LoVo (cell line): ENCODE results near the gene FSCN2.

Experiments
- DNase-seq: peaks from one replicate; pipeline ENCODE4 v3.0.0-alpha.2; 2016; ENCODE audit warnings: low spot score

The FSCN2 gene

DNA sequence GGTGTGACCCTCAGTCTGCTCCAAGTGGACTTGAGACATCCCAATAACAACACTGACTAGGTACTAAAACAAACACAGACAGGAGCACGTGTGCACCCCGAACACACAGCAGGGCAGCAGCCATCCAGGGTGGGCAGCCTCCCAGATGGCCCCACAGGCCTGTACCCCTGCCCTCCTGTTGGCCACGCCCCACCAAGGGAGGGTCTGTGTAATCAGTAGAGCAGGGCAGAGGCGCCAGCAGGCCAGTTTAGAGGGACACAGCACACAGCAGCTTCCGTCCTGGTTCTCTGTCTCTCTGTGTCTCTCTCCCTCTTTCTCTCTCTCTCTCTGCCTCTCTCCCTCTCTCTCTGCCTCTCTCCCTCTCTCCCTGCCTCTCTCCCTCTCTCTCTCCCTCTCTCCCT is 37.0 kb upstream of the FSCN2 start:
- DNase-seq: peak; percentile 32

DNA sequence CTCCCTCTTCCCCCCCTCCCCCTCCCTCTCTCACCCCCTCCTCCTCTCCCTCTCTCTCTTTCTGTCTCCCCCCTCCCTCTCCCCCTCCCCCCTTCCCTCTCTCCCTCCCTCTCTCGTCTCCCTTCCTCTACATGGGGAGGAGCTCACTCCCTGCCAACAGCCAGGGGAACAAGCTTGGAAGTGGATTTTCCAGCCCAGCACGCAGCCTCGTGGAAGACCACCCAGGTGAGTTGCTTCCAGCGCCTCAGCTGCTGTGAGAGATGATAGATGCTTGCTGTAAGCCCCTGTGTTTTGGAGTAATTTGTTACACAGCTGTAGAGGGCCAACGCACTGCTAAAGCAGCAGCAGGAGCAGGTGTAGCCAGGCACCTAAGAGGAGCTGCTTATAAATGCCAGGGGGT is 36.4 kb upstream of the FSCN2 start:
- no peak for DNase-seq

DNA sequence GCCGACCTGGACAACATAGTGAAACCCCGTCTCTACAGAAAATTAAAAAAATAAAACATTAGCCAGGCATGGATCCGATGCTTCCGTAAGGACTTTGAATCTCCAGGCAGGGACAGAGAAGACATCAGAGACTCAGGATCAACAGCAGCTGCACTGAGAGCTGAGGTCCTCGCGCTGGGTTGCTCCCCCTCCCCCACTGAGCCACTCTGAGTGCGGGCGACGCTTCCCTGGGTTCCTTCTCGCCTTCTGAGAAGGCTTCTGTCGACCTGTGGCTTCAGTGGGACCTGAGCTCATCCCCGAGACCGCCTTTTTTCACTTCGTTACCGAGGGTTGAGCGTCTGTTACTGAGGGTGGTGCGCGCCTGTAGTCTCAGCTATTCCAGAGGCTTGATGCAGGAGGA is 36.0 kb upstream of the FSCN2 start:
- no peak for DNase-seq

DNA sequence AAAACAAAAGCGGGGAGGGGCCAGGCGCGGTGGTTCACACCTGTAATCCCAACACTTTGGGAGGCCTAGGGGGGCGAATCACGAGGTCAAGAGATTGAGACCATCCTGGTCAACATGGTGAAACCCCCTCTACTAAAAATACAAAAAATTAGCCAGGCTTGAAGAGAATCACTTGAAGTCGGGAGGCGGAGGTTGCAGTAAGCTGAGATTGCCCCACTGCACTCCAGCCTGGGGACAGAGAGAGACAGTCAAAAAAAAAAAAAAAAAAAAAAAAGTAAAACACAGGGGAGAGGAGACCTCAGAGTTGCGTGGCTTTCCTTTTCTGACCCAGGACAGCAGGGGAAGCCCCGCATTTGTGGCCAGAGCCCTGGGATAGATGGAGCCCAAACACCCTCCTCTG is 35.5 kb upstream of the FSCN2 start:
- DNase-seq: no peak

DNA sequence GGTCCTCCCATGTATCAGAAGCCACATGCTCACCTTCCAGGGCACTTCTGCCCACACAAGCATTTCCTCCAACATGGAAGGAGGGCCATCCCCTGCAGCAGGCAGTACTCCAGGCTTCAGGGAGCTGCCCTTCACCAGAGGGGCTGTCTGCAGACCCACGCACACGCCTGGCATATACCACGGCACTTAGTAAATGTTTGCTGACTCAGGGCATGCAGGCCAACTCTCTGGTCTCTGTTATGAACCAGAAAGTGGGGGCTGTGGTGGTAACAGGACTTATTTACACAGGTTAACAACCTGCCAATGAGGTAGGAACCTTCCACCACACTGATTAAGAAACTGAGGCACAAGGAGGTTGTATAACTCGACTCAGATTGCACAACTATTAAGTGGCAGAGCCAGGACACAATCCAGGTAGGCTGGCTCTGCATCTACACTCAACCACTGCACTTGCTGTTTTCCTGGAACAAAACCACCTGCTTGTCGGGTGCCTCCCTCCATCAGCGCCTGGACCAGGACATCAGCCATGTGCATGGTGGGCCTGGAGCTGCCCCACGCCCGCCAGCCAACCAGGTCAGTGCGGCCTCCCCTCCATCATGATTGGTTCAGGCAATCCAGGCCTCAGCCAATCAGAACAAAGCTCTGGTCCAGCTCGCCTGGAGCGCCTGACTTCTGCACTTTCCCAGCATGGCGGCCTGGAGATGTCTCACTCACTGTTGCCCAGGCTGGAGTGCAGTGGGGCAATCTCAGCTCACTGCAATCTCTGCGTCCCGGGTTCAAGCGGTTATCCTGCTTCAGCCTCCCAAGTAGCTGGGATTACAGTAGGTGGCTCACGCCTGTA is 34.8 kb upstream of the FSCN2 start:
- DNase-seq: no peak

DNA sequence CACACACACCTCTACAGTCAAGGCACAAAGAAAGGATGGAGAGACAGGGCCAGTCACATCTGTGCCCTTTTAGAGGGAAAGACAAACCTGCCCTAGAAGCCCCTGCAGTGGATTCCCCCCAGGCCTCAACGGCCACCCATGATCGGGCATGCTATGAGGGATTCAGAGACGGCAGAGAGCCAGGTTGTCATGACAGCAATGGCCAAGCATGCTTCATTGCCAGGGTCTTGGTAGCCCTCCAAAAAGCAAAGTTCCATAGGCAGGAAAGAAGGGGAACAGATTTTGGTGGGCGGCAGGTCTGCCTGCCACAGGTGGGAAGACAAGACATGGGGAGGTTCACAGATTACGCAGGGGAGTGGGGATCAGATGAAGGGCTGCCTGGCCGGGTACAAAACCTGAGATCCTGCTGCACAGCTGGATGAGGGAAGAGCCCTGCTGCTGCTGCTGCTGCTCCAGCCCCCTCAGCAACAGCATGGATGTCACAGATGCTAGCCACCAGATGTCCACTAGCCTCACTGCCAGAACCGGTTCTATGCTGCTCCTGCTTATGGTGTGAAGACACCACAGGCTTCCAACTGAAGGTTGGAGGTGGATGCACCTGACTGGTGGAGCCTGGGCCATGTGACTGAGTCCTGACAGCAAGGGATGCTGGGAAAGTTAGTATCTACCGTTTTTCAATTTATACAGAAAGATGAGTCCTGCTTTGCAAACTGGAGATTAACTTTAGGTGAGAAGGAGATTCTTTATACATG is 33.4 kb upstream of the FSCN2 start:
- no peak for DNase-seq

DNA sequence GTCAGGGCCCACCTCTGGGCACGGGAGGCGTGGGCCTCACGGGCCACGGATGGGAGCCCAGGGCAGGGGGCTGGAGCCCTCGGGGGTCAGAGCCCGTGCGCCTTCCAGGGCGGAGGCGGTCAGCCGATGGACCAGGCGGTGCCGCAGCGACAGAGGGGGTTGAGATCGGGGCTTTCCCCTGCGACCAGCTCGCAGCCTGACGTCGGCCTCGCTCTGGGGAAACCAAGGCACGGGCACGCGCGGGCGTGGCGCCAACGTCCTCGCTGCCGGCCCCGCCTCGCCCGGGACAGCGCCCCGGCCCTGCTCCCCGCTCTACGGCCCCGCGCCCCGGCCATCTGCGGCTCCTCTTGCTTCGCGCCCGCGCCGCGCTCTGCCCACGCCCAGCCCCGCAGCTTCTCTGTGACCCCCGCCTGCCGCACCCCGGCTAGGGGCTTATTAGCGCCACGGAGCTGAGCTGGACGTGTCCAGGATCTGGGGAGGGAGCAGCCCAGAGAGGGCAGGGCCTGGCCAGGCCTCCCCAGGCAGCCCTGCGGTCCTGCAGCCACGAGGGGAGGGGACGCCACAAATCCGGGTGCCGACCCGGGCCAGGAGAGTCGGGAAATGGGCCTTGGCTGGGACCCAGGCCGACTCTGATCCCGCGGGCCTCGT is 29.1 kb upstream of the FSCN2 start:
- DNase-seq: no peak

DNA sequence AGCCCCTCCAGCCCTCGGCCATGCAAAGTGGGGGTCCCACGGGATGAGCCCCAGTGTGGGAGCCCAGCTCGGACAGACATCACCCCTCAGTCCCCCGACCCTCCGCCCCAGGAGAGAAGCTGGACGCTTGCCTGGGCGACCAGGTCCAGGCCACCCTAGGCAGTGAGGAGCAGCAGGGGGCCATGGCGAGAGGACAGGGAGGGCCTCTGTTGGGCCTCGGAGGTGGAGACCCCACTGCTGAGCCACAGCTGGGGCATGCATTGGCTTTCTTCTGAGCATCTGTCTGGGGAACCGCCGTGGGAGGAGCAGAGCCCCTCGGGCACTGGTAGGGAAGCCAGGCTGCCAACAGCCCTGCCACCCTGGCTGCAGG is 28.6 kb upstream of the FSCN2 start:
- no peak for DNase-seq

DNA sequence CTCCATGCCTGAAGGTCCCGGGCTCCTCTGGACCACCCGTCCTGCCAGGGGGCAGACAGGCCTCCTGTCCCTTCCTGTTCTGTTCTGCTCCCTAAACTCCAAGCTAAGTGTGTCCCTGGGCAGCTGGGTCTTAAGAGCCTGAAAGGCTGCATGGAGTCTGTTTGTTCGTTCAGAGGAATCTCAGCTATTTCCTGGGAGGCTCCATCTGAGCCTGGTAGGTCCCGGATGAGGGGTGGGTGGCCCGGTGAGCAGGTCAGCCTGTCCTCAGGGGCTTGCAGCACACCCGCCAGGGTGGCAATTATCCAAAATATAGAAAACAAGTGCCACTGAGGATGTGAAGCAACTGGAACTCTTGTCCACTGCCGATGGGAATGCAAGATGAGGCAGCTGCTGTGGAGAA is 28.1 kb upstream of the FSCN2 start:
- DNase-seq: no peak

DNA sequence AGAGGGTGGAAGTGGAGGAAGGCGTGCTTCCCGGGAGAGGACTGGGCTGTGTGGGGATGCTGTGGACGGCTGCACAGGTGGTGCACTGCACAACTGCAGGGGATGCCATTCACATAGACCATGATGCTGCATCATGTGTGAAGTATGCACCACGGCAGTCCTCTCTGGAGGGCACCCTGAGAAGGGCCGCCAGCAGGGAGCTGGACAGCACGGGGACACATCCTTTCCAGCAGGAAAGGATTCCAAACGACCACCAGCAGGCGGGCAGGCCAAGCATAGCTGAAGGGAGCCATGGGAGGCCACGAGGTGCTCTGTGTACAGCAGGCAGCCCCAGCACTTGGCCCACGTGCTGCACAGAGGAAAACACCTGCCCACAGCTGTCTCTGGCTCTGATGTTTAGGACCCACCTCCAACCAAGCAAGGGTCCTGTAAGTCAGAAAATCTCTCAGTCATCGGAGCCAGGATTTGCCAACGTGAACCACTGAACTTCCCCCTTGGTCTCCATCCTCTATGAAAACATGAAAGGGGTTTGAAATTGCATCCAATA is 25.6 kb upstream of the FSCN2 start:
- DNase-seq: no peak

DNA sequence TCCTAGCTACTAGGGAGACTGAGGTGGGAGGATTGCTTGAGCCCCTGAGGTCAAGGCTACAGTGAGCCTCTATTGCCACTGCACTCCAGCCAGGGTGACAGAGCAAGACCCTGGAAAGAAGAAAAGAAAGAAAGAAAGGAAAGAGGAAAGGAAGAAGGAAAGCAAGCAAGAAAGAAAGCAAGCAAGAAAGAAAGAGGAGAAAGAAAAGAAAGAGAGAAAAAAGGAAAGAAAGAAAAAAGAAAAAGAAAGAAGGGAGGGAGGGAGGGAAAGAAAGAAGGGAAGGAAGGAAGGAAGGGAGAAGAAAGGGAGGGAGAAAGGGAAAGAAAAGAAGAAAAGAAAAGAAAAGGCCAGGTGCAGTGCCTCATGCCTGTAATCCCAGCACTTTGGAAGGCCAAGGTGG is 24.6 kb upstream of the FSCN2 start:
- no peak for DNase-seq

DNA sequence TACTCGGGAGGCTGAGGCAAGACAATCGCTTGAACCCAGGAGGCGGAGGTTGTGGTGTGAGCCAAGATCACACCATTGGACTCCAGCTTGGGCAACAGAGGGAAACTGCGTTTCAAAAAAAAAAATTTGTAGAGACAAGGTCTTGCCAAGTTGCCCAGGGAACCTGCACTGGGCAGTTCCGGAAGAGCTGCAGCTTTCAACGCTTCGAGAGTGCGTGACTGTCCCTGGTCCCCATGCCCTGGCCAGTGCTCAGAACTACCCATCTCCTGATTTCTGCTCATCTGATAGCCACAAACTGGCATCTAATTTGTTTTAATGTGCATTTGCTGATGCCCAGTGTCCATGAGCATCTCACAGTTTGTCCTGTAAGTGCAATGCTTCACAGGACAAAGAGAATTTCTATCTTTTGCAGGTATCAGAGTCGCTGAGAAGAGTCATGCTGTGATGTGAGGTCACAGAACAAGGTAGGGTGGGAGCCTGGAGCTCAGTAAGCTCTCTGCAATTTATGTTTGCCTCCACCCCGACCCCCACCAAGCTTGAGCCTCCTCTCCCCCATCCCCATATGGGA is 19.5 kb upstream of the FSCN2 start:
- peak; percentile 54 for DNase-seq

DNA sequence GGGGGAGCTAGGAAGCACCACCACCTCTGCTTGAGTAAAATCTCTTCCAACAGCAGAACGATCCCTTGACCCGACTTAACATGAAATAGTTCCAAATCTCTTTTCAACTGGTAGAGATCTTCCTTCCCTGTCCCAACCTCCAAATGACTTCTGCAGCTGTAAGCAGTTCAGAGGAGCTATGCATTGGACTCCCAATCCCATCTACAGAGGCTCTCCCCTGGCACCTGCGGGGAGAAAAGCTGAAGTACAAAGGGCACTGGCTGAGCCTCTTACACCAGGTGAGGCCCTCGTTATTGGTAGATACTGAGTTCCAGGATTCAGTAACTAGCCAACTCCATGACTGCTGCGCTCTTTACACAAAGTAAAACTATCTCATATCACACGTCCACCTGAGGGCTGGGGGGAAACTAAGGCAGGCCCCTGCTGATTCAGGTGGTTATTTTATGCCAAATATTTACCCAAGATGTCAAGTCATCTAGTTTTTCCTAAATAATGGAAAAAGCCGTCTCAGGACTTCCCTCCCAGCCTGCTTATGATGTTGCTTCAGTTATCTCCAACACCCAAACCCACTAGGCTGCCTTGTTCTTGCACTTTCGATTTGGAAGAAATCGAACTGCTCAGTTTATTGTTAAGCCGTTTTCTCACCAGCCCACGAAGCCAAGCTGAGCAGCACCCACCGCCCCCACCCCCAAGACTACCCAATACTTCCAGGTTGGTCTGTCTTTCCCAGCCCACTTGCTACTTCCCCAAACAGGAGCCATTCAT is 18.8 kb upstream of the FSCN2 start:
- DNase-seq: peak; percentile 60

DNA sequence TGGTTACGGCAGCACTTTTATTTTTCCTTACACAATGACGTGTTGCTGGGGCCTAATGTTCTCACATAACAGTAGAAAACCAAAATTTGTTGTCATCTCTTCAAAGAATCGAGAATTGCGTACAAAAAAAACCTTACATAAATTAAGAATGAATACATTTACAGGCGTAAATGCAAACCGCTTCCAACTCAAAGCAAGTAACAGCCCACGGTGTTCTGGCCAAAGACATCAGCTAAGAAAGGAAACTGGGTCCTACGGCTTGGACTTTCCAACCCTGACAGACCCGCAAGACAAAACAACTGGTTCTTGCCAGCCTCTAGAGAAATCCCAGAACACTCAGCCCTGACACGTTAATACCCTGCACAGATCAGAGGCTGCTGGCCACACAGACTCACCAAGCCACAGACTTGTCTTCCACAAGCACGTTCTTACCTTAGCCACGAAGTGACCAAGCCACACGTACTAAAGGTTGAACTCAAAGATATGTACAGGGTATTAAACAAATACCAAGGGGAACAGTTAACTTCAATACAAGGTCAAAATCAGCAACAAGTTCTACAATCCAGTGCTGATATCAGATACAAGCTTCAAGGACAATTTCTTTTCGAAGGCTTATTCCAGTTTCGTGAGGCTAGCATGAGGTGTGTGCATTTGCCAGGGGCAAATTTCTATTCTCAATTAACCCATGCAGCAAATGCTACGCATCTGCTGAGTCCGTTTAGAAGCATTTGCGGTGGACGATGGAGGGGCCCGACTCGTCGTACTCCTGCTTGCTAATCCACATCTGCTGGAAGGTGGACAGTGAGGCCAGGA is 18.0 kb upstream of the FSCN2 start:
- DNase-seq: no peak

DNA sequence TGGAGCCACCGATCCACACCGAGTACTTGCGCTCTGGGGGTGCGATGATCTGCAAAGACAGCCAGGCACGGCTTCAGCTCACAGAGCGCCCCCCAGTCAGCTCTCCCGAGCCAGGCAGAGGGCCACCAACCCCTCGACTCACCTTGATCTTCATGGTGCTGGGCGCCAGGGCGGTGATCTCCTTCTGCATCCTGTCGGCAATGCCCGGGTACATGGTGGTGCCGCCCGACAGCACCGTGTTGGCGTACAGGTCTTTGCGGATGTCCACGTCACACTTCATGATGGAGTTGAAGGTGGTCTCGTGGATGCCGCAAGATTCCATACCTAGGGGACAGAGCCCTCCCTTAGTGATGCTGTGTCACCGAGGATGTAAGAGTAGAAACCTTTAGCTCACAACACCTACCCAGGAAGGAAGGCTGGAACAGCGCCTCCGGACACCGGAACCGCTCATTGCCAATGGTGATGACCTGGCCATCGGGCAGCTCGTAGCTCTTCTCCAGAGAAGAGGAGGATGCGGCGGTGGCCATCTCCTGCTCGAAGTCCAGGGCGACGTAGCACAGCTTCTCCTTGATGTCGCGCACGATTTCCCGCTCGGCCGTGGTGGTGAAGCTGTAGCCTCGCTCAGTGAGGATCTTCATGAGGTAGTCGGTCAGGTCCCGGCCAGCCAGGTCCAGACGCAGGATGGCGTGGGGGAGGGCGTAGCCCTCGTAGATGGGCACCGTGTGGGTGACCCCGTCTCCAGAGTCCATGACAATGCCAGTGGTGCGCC is 17.2 kb upstream of the FSCN2 start:
- DNase-seq: no peak

DNA sequence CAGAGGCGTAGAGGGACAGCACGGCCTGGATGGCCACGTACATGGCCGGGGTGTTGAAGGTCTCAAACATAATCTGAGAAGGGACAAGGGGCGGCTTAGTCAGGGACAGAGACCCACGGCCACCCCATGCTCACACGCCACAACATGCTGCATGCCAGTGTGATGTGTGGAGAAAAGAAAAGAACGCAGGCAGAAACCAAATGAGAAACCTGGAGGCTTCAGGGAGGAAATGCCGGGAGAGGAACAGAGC is 16.7 kb upstream of the FSCN2 start:
- DNase-seq: no peak

DNA sequence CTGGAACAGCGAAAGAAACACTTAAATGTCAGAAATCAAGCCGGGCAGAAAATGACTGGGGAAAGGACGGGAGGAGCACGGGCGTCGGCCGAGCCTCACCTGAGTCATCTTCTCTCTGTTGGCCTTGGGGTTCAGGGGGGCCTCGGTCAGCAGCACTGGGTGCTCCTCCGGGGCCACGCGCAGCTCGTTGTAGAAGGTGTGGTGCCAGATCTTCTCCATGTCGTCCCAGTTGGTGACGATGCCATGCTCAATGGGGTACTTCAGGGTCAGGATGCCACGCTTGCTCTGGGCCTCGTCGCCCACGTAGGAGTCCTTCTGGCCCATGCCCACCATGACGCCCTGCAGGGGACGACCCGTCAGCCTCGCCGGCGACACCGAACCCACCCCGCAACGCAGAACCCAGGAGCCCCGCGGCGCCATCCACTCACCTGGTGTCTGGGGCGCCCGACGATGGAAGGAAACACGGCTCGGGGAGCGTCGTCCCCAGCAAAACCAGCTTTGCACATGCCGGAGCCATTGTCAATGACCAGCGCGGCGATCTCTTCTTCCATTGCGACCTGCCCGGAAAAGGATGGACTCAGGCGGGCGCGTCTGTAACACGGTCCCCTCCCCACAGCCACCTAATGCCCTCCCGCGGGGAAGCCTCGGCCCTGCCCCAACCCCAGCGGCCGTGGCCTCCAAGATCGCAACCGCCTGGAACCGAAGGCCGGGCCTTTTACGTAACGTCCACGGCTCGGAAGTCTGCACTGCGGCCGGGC is 16.2 kb upstream of the FSCN2 start:
- no peak for DNase-seq

DNA sequence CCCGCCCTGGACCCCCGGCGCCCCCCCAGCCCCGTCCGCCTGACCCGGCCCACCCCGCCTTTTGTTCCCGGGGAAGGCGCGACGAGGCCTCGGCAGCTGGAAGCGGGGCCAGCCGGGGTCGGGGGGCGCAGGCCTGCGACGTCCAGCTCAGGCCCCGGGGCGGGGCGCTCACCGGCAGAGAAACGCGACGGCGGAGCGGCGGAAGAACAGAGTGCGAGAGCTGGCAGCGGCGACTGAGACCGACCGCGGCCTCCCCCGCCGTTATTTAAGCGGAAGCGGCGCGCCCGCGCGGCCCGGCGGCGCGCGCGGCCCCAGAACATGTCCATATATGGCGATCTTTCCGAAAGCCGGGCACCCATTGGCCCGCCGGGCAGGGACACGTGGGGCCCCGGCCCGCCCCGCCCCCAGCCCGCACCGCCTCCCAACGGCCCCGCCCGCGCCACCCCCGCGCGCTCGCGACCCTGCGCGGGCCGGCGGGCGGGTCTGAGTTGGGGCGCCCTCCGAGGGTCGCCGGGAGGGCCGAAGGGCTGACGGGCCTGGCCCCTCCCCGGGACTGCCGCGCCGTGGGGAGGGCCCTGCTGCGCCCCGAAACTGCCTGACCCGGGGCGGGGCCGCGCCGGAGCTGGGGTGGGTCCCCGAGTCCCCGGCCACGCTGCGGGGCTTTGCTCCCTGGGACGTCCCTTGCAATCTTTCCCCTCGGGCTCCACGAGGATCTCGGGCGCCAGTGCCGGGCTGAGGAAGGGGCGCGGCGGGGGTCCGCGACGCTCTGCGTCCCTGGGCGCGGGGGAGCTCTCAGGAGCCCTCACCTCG is 15.4 kb upstream of the FSCN2 start, which contains the start of gene ACTG1:
TSS of gene ACTG1 (minus strand) at position 238 of the 810 bp plus-strand sequence. CDS start 445 bp downstream, outside the sequence.
- DNase-seq: peak; percentile 93

DNA sequence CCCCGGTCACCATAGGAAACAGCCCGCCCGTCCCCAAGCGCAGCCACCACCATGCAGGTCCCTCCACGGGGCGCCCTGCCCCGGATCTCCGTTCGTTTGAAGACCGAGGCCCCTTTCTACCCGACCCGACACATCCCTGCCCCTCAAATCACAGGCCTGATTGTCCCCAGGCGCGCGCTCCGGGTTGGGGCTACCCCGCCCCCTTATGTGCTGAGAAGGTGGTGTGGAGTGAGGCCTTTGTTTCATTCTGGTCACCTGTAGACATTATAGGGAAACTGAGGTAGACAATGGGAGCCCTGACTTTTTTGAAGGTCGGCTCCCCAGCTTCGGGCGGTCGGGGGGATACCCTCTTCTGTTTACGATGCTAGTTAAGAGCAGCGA is 14.8 kb upstream of the FSCN2 start:
- DNase-seq: peak; percentile 61
